HepG2 (cell line): ENCODE measurements around the gene FAM9B.

Experiments used
- BHLHE40 ChIP-seq: IDR thresholded peaks from 2 replicates; pipeline ENCODE4 v1.6.1; 2011; ENCODE audit warnings: low read length, improper control_type of control experiment
- EED ChIP-seq: sonication (generic); formaldehyde crosslinking; IDR thresholded peaks from 2 replicates; pipeline ENCODE4 v1.5.0; 2020; ENCODE audit warnings: mild to moderate bottlenecking, missing genetic modification reagents
- FOXA1 ChIP-seq, 2 experiments: fragments of 450-650 bp in 1 of 2; sonication (generic) in 1 of 2; formaldehyde crosslinking in 1 of 2; IDR thresholded peaks; 2 replicates each; pipeline versions ENCODE4 v1.4.0 to v1.6.1; 2016 to 2020; ENCODE audit warnings: missing genetic modification reagents in 1 of 2
- FOXK1 ChIP-seq: sonication (generic); formaldehyde crosslinking; IDR thresholded peaks from 2 replicates; pipeline ENCODE4 v1.4.0; 2020; ENCODE audit warnings: low read depth, missing genetic modification reagents, borderline replicate concordance
- KLF13 ChIP-seq: sonication (generic); formaldehyde crosslinking; IDR thresholded peaks from 2 replicates; pipeline ENCODE4 v1.4.0; 2020; ENCODE audit warnings: mild to moderate bottlenecking, missing genetic modification reagents
- MAFF ChIP-seq: IDR thresholded peaks from 2 replicates; pipeline ENCODE4 v1.6.1; 2011; ENCODE audit warnings: low read depth, low read length, improper control_type of control experiment
- NFYB ChIP-seq: sonication (generic); formaldehyde crosslinking; IDR thresholded peaks from 2 replicates; pipeline ENCODE4 v1.4.0; 2020; ENCODE audit warnings: missing genetic modification reagents
- PCBP1 ChIP-seq: fragments of 200-400 bp; formaldehyde crosslinking; IDR thresholded peaks from 2 replicates; pipeline ENCODE4 v1.6.1; 2017; ENCODE audit warnings: mild to moderate bottlenecking, low read depth, low read length, borderline replicate concordance
- U2AF2 ChIP-seq: fragments of 200-400 bp; formaldehyde crosslinking; IDR thresholded peaks from 2 replicates; pipeline ENCODE4 v1.6.1; 2017; ENCODE audit warnings: low read depth, mild to moderate bottlenecking, low read length
- TF ChIP-seq, protein P1 (sequence below): sonication (generic); formaldehyde crosslinking; IDR thresholded peaks from 2 replicates; pipeline ENCODE4 v1.5.0; 2020; ENCODE audit warnings: mild to moderate bottlenecking, missing genetic modification reagents, moderate library complexity
- TF ChIP-seq, protein P2 (sequence below): sonication (generic); formaldehyde crosslinking; IDR thresholded peaks from 2 replicates; pipeline ENCODE4 v1.4.0; 2020; ENCODE audit warnings: missing genetic modification reagents, borderline replicate concordance

DNA sequence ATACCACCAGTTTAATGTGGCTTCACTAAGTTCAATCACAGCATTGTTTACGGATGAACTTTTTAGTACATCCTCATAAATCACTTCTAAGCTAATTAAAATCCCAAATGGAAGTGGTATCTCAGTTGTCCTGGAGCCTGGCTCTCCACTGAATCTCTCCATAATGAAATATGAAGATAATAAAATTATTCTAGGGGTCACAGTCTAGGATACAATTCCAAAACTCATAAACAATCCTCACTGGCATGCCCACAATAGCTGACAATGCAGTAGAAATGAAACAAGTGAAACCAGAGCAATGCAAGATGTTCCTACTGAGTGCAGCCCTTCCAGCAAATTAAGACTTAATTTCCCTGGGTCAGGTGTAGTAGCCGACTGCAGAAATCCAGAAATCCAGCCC, 47.3 kb upstream of the FAM9B start:
- TF ChIP-seq, protein P1, sequence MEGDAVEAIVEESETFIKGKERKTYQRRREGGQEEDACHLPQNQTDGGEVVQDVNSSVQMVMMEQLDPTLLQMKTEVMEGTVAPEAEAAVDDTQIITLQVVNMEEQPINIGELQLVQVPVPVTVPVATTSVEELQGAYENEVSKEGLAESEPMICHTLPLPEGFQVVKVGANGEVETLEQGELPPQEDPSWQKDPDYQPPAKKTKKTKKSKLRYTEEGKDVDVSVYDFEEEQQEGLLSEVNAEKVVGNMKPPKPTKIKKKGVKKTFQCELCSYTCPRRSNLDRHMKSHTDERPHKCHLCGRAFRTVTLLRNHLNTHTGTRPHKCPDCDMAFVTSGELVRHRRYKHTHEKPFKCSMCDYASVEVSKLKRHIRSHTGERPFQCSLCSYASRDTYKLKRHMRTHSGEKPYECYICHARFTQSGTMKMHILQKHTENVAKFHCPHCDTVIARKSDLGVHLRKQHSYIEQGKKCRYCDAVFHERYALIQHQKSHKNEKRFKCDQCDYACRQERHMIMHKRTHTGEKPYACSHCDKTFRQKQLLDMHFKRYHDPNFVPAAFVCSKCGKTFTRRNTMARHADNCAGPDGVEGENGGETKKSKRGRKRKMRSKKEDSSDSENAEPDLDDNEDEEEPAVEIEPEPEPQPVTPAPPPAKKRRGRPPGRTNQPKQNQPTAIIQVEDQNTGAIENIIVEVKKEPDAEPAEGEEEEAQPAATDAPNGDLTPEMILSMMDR: no peak
- no peak for TF ChIP-seq EED (CRISPR knock-in tag)
- TF ChIP-seq NFYB (CRISPR knock-in tag): no peak
- TF ChIP-seq, protein P2, sequence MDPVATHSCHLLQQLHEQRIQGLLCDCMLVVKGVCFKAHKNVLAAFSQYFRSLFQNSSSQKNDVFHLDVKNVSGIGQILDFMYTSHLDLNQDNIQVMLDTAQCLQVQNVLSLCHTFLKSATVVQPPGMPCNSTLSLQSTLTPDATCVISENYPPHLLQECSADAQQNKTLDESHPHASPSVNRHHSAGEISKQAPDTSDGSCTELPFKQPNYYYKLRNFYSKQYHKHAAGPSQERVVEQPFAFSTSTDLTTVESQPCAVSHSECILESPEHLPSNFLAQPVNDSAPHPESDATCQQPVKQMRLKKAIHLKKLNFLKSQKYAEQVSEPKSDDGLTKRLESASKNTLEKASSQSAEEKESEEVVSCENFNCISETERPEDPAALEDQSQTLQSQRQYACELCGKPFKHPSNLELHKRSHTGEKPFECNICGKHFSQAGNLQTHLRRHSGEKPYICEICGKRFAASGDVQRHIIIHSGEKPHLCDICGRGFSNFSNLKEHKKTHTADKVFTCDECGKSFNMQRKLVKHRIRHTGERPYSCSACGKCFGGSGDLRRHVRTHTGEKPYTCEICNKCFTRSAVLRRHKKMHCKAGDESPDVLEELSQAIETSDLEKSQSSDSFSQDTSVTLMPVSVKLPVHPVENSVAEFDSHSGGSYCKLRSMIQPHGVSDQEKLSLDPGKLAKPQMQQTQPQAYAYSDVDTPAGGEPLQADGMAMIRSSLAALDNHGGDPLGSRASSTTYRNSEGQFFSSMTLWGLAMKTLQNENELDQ (CRISPR knock-in tag): no peak
- no peak for TF ChIP-seq FOXA1 (IDR thresholded peaks at IDR 0.05)
- TF ChIP-seq FOXA1 (CRISPR knock-in tag; IDR thresholded peaks at IDR 0.05): no peak
- no peak for TF ChIP-seq FOXK1
- TF ChIP-seq BHLHE40: no peak
- TF ChIP-seq PCBP1: no peak
- TF ChIP-seq MAFF: no peak
- TF ChIP-seq KLF13 (CRISPR knock-in tag): no peak
- no peak for TF ChIP-seq U2AF2
